Endometrial microvascular endothelial cells (primary cell): ENCODE measurements around the gene SLC25A25. TPM values are rescaled to one million over a fixed set of nuclear protein-coding genes. Genes with fewer than 3 reads are reported as not detected.
"Not testable (repeated sequence)": the region's sequence is repeated elsewhere in the genome, so short reads cannot be mapped to it uniquely, and the experiment has no call there.

Experiments used
- in situ Hi-C: cut with HindIII; loops from 2 replicates; pipeline ENCODE4 v1.10.0; 2017; ENCODE audit warnings: low sequenced_read_pairs, low pct_unique_long_range_greater_than_20kb; ENCODE audit errors: inconsistent ontology term
- total RNA-seq: library from RNA; depleted of rRNA; stranded (reverse); fragments of >200 nt; gene quantifications from one replicate; pipeline ENCODE4 v1.2.3, GENCODE V29; 2015; ENCODE audit errors: inconsistent ontology term

The SLC25A25 gene
- total RNA-seq: 23.6 TPM

- in situ Hi-C loops: no loop called here
Measured at GRCh38 chr9:128067645-128068385, at the start of gene SLC25A25. Gene SLC25A25, plus strand, starts transcription at chr9:128068232. Its CDS starts 88 bp downstream, at chr9:128068320.

GRCh38 chr9:128020692-128021091 is 47.3 kb upstream of the SLC25A25 start:
- in situ Hi-C loops: no loop called here

GRCh38 chr9:128021098-128021497 is 46.9 kb upstream of the SLC25A25 start:
- in situ Hi-C loops: no loop called here

GRCh38 chr9:128022886-128023285 is 45.1 kb upstream of the SLC25A25 start:
- in situ Hi-C loops: no loop called here

GRCh38 chr9:128023671-128024070 is 44.4 kb upstream of the SLC25A25 start:
- in situ Hi-C loops: not testable (repeated sequence)

GRCh38 chr9:128024761-128025308 is 43.2 kb upstream of the SLC25A25 start:
- in situ Hi-C loops: no loop called here

GRCh38 chr9:128025736-128026135 is 42.3 kb upstream of the SLC25A25 start:
- in situ Hi-C loops: no loop called here

GRCh38 chr9:128026255-128026772 is 41.7 kb upstream of the SLC25A25 start:
- in situ Hi-C loops: no loop called here

GRCh38 chr9:128026773-128027541 is 41.1 kb upstream of the SLC25A25 start:
- in situ Hi-C loops: no loop called here

- in situ Hi-C loops: no loop called here
Measured at GRCh38 chr9:128027705-128028104, 40.3 kb upstream of the SLC25A25 start.

GRCh38 chr9:128033609-128034008 is 34.4 kb upstream of the SLC25A25 start:
- in situ Hi-C loops: no loop called here

GRCh38 chr9:128034821-128035652 is 33.0 kb upstream of the SLC25A25 start:
- in situ Hi-C loops: no loop called here

GRCh38 chr9:128036522-128036921 is 31.5 kb upstream of the SLC25A25 start:
- in situ Hi-C loops: not testable (repeated sequence)

- in situ Hi-C loops: not testable (repeated sequence)
Measured at GRCh38 chr9:128040783-128041182, 27.2 kb upstream of the SLC25A25 start.

GRCh38 chr9:128042043-128042442 is 26.0 kb upstream of the SLC25A25 start:
- in situ Hi-C loops: no loop called here

- in situ Hi-C loops: no loop called here
Measured at GRCh38 chr9:128043467-128043868, 24.6 kb upstream of the SLC25A25 start.

GRCh38 chr9:128045409-128045808 is 22.6 kb upstream of the SLC25A25 start:
- in situ Hi-C loops: not testable (repeated sequence)

GRCh38 chr9:128045831-128046230 is 22.2 kb upstream of the SLC25A25 start:
- in situ Hi-C loops: no loop called here

GRCh38 chr9:128047231-128047630 is 20.8 kb upstream of the SLC25A25 start:
- in situ Hi-C loops: no loop called here
